HG03520 (cell line): Measurements from ENCODE around the gene TMTC2.

Experiments used
- ATAC-seq: cut with Tn5 transposase; IDR thresholded peaks from one replicate; pipeline ENCODE4 v1.9.1; 2021; ENCODE audit warnings: mild to moderate bottlenecking, moderate library complexity; ENCODE audit not compliant: unreplicated experiment

The TMTC2 gene

DNA sequence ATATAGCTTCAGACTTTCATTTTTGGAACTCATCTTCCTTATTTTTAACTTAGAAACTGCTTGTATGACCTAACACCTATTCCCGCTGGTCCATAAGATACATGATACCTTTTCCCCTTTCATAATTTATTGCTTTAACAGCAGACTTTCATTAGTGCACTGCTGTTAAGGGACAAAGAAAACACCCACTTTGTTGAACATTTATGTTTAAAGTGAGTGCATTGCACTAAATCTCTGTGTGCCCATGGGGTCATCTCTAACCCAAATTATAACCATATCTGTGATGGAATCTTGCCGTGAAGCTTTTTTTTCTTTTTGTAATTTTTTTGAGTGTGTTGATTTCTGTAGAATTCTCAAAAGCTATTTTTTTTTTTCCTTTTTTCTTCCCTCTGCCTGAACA lies 261.8 kb downstream of the TMTC2 start:
- no peak for ATAC-seq

DNA sequence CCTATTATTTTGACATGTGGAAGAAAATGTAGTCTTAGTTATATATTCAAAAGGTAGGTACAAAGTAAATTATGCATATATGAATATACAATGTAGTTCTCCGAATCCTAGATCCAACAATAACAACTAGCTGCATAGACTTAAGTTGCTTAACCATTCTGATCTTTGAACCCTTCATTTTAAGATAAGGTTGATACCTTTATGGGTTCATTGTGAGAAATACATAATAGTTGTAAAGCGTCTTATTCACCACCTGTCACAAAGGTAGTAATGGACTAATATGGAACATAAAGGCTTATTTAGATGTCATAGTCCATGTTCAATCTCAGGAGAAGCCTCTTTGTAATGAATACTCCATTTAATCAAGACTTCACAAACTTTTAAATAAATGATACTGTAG lies 263.6 kb downstream of the TMTC2 start:
- no peak for ATAC-seq

DNA sequence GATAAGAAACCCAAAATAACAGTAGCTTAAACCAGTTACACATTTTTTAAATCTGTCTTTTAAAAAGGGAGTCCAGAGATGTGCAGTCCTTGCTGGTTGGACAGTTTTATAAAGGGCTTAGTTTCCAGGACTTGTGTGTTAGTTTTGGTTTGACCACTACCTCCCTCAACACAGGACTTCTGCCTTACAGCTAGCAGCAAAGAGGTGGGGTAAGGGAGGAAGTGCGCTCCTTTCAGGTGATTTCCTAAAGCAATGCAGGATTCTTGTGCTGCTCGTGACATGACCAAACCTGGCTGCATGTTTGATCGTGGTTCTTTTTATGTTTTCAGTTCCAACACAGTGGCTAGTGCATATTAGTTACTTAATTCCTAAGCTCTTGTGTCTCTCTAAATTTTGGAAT lies 266.2 kb downstream of the TMTC2 start:
- no peak for ATAC-seq

DNA sequence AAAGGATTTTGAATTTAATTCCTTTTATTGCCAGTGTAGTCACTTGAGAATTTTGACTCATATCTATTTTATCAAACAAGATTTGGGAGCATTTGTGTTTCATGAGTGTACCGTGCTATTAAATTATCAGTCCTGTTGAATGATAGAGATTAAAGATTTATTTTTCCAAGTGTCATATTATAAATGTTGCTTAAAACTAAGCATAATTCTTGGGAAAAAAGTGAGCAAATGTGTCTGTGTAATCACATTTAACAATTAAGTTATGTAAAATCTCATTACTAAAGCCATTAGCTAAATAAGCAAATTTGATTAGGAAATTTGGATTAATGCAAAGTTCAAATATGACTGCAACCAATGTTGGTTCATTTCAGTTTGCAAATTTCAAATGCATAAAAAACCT lies 266.7 kb downstream of the TMTC2 start:
- ATAC-seq: no peak

DNA sequence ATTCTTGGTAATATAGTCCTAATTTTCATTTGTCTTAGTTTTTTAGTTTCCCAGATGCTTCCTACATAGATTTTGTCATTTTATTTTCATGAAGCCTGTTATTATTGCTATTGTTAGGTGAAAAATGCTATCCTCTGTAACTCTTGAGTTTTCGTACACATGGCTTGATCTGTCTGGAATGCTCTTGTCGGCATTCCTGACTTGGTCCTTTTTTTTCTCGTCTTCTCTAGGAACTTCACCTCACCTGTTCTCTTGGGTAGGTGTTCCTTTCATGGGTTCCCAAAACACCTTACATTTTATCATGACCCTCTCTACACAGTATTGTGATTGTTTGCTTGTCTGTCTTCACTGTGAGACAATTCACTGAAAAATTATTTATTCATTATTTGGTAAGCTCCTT lies 267.4 kb downstream of the TMTC2 start:
- ATAC-seq: no peak

DNA sequence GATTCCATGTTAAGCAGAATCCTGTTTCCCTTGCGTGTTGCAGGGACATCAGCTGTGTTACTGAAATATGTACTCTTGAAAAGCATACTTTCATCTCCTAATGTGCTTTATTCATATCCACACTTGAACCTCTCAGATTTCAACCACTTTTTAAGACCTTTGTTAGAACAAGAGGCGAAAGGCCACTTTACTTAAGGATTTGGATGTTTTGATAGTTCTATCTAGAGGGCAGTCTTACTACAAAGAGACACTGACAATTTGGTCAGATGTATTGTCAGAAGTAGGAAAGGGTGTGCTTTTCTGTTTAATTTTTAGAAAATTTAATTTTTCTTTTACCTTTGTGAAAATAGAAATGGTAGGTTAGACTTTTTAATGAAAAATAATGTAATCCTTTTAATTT lies 267.9 kb downstream of the TMTC2 start:
- no peak for ATAC-seq

DNA sequence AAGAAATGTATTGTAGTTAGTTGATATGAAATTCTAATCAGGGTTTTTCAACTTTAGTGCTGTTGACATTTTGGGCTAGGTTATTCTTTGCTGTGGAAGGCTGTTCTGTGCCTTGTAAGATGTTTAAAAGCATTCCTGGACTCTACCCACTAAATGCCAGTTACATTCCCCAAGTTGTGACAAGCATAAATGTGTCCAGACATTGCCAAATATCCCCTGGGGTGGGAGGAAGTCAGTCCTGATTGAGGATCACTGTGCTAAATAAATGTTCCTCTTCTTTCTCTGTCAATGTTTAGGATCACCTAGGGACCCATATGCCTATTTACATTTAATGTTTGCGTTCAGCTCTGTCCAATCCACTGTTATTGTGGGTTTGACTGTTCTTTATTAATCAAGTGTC lies 268.3 kb downstream of the TMTC2 start:
- ATAC-seq: no peak

DNA sequence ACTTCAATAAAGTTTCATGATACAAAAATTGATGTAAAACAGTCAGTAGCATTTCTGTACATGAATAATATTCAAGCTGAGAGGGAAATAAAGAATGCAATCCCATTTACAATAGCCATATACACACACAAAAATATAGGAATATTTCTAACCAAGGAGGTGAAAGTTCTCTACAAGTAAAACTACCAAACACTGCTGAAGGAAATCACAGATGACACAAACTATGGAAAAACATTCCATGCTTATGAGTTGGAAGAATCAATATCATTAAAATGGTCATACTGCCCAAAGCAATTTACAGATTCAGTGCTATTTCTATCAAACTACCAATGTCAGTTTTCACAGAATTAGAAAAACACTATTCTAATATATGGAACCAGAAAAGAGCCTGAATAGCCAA lies 272.3 kb downstream of the TMTC2 start:
- ATAC-seq: no peak

DNA sequence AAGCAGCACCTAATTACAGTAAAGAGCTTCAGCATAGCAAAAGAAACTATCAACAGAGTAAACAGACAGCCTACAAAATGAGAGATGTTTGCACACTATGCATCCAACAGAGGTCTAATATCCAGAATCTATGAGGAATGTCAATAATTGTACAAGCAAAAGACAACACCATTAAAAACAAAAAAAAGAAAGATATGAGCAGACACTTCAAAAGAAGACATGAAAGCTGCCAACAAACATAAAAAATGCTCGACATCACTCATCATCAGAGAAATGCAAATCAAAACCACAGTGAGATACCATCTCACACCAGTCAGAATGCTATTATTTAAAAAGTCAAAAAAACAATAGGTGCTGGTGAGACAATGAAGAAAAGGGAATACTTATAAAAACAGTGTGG lies 273.1 kb downstream of the TMTC2 start:
- peak; percentile 71 for ATAC-seq

- ATAC-seq: no peak
These were observed 275.1 kb downstream of the TMTC2 start for GRCh38 chr12:82961835-82962234.

DNA sequence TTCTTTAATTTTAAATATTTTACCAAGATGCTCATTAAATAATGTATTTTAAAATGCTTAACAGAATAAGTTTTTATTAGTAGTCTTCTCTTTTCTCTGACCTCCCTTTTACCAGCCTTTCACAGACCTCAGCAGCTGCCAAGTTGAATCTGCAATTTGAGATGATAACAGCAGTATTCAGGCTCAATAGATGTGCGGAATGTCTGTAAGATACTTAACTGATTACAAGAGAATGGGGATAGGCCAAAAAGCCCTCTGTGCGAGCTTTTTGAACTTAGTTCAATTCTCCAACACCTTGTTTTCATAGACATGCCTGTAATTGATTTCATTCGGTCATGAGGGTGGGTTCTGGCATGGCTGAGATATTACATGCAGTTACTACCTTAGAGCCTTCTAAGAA lies 277.2 kb downstream of the TMTC2 start:
- no peak for ATAC-seq

- ATAC-seq: no peak
These were observed 277.7 kb downstream of the TMTC2 start for GRCh38 chr12:82964446-82964845.

- no peak for ATAC-seq
These were observed 279.4 kb downstream of the TMTC2 start for GRCh38 chr12:82966001-82966559.

- no peak for ATAC-seq
These were observed 282.1 kb downstream of the TMTC2 start for GRCh38 chr12:82968631-82969367.

DNA sequence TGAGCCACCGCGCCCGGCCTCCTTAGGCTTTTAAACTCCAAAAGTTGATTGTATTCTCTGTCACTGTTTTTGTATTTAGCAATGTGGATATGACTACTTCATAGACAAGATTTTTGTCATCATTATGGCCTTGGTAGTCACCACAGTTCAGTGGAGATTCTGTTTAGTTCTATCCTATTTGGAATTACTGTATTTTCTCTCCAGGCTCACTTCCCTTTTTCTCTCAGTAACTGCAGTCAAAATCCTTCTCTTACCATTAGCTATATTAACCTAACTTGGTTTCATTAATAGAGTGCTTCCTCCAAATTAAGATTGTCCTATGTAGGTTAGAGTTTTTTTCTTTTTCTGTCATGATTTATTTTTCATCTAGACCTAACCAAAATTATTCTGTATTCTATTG lies 283.9 kb downstream of the TMTC2 start:
- no peak for ATAC-seq

DNA sequence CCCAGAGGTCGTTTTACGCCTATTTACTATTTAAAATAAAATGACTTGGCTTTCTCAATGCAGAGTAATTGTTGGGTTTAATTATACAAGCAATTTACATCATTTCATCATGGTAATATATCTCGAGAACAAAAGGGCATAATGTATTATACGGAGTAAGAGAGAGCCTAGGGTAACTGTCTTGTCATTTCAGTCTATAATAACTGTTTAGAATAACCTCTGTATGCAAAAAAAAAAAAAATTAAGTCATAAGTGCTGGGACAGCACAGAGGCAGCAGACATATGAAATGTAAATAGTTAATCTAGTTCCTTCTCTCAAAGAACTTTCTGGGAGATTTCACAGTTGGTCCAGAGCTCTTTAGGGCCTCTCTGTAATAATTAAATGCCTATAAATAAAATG lies 284.9 kb downstream of the TMTC2 start:
- ATAC-seq: no peak

DNA sequence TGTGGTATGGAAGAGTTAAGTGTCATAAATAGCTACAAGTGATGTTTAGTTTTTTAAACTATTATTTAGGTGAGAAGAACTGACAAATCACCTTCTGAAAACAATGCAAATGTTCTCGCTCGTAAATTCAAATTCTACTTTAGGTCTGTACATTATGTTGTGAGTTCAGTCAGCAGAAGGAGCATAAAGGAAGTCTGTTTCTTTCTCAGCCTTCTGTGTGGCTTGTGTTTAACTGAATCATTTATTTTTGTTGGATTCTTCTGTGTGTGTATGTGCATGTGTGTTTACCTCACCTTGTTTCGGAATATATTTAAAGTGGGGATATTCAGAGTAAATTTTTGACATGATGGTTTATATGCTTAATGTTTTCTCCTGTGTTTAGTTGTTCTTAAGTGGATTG lies 285.9 kb downstream of the TMTC2 start:
- no peak for ATAC-seq

DNA sequence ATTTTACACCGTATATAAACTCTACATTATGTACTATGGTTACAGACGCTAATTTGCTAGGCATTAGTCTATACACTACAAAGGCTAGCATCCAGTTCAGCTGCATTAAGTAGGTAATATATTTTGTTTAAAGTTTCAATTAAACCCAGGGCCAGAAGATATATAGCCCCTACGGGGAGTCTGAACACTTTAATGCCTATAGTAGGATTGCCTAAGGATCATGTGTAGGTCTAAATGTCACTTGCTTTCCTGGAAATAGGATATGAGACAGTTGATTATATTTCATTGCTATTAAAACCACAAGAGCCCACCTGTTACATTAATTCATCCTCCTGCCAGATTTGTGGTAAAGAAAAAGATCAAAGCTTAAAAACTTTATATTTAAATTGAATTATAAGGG lies 286.9 kb downstream of the TMTC2 start:
- ATAC-seq: no peak

- no peak for ATAC-seq
These were observed 294.4 kb downstream of the TMTC2 start for GRCh38 chr12:82981150-82981549.

GRCh38 chr12:82994117-82994516 lies 307.4 kb downstream of the TMTC2 start:
- no peak for ATAC-seq

- ATAC-seq: peak; percentile 68
These were observed 309.6 kb downstream of the TMTC2 start for GRCh38 chr12:82996168-82996812.

DNA sequence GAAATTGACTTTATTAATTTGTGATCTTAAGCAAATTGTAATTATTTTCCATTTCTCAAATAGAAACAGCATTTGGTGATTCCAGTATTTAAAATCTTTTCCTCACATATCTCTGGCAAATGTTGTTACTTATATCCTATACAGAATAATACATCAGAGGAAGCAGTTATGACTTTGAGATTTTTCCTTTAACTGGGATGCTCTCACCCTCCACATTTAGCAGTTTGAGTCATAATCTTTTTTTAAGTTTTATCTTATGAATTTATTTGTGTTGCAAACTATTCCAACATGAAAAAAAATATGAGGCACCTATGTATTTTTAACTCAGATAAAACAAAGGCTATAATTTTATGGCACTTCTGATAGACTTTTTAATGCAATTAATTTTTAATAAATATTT lies 311.8 kb downstream of the TMTC2 start:
- ATAC-seq: no peak

DNA sequence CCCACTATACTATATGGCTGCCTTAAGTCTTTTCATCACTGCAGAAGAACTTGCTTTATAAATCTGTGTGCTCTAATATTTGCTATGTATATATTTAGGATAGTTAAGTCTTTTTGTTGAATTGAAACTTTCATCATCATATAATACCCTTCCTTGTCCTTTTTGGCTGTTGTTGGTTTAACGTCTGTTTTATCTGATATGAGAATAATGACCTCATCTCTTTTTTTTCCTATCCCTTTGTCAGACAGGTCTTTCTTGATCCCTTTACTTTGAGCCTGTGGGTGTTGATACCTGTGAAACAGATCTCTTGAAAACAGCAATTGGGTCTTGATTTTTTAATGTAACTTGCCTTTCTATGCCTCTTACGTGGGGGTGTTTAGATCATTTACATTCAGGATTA lies 316.3 kb downstream of the TMTC2 start:
- ATAC-seq: no peak
